ENCODE measurements around the gene NKAIN2.

NKAIN2 gene

DNA sequence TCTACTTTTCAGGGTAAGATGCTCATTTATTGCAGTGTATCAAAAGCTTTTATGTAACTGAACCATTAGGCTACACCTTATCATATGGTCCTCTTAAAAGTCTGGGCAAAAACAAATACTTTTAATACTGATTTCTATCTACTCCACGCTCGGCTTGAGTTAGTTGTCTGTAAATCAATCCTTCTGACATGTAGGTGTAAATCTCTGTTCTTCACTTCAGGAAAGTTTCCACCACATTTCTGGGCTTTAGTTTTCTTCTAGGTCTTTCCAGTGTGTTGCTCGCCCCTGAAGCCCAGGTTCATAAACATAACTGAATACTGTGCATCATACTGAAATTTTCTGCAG, 1069.4 kb downstream of the NKAIN2 start:
- no peak overlapping the region for H3K27ac ChIP-seq
- TF ChIP-seq CTCF (IDR thresholded peaks at IDR 0.05) = no peak
- TF ChIP-seq ZFX (IDR thresholded peaks at IDR 0.05; ENCODE audit: borderline replicate concordance) = no peak

All from 22Rv1 (cell line).